HG03457 (cell line): Measurements from ENCODE around the gene STX10.

Experiments used
- ATAC-seq: cut with Tn5 transposase; IDR thresholded peaks from one replicate; pipeline ENCODE4 v1.9.1; 2021; ENCODE audit warnings: moderate number of reproducible peaks; ENCODE audit not compliant: unreplicated experiment

The STX10 gene

GRCh38 chr19:13121551-13122274 lies 28.5 kb downstream of the STX10 start:
- ATAC-seq, result no peak

DNA sequence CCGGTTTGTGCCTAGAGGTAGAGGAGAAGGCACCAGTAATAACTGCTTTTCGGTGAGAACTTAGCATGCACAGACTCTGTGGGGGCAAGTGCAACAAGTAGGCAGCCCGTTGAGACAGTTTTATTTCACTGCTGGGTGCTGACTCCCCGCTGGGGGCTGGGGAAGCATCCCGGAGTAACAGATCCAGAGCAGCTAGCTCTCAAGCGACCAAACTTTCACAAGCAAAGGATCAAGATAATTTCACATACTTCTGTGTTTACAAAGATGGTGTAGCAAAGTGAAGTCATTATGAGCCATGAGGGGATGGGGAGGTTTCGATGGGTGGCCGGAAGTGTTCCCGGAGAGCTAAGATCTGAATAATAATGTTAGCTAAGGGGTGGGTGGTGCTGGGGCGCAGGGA lies 29.4 kb downstream of the STX10 start:
- no peak for ATAC-seq

DNA sequence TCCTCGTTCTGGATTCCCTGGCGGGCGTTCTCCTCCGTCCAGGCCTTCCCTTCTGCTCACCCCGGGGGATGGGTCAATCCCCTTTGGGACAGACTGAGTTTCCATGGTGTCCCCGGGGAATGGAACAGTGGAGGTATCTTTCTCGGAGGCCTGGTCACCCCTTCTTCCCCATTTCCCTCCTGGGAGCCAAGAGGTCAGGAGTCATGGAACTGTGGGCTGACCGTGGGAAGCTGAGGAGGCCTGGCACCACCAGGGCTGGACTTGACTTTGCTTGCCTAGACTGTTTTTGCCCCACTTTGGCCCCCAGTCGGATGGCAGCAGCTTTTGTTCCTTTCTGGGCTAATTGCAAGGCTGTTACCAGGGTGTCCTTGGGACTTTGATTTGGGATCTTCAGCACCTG lies 30.1 kb downstream of the STX10 start:
- ATAC-seq, result no peak

DNA sequence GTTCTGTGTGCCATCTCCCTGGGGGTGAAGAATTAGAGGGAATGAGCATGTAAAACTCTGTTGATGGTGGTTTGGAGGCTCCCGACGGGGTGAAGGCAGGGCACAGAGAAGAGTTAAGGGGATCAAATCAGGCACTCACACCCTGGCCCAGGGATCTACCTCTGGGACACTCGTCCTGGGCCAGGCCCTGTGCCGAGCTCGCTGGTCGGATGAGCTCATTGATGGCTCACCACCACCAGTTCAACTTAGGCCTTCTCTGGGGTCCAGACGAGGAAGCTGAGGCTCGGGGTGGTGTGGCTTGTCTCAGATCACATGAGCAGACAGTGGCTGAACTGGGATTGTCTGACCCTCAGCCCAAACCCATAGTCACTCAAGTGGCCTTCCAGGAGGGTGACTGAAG lies 30.5 kb downstream of the STX10 start:
- ATAC-seq, result no peak

GRCh38 chr19:13118424-13119193 lies 31.6 kb downstream of the STX10 start:
- peak; percentile 2 for ATAC-seq

- ATAC-seq, result peak; percentile 40
Measured at GRCh38 chr19:13117772-13118423, 32.3 kb downstream of the STX10 start, which contains the start of gene NACC1. NACC1 (plus strand) TSS chr19:13118264; CDS start chr19:13135208, 16,944 bp downstream.

- no peak for ATAC-seq
Measured at GRCh38 chr19:13117176-13117771, 32.9 kb downstream of the STX10 start.

DNA sequence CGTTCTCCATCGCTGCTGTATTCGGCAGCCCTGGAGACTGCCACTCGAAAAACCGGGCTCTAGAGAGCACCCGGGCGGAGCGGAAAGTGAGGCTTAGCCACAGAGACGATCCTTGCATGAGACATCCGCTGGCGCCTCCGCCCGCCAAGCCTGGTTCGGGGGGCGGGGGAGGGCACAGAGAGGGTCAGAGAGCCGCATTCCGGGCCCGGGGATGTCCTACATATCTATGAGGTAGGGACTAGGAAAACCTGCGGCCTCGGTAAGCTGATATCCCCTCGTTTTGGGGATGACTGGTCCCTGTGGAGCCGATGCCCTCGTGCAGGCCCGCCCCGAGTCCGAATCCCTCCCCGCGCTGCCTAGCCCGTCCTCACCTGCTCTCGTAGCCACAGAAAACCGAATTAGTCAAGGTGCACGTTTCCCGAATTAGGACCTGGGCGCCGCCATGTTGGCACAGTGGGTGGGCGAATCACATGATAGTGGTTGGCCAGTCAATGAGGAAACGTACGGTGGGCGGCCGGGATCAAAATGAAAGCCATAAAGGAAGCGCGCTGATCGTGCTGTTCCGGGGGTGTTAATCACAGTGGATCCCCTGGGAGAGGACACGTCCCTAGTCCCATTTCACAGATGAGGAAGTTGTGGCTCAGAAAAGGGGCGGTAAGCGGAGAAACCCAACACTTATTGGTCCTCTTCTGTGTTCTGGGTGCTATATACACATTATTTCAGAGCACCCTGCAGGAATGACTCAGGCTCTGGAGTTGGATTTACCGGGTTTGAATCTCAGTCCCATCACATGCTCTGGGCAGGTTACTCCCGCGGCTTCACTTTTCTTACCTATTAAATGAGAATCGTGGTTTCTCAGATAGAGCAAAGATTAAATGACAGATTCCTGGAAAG lies 33.6 kb downstream of the STX10 start, which contains the start of gene TRMT1:
TSS of gene TRMT1 (minus strand) at position 459 of the 894 bp plus-strand sequence. CDS start at position 118, 341 bp downstream.
- ATAC-seq, result peak; percentile 41

GRCh38 chr19:13115936-13116281 lies 34.3 kb downstream of the STX10 start:
- no peak for ATAC-seq

DNA sequence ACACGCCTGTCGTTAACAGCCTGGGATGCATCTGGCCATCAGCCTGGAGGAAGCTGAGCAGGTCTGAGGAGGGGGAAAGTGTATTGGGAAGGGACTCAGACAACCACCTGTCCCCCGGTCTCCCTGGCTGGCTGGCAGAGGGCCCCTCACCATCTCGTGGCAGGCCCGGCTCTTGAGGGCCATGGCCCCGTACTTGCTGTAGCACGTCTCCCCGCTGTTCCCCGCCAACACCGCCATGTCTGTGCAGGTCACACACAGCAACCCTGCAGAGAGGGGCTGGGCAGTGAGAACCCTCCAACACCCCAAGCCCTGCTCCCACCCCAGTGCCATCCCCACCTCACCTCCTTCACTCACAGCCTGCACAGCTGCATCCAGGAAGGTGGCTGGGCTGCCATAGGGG lies 37.6 kb downstream of the STX10 start:
- ATAC-seq, result no peak

- ATAC-seq, result no peak
Measured at GRCh38 chr19:13110099-13110610, 40.0 kb downstream of the STX10 start.

- ATAC-seq, result no peak
Measured at GRCh38 chr19:13109361-13110098, 40.6 kb downstream of the STX10 start.

- ATAC-seq, result no peak
Measured at GRCh38 chr19:13104848-13105711, 45.1 kb downstream of the STX10 start.

GRCh38 chr19:13104360-13104847 lies 45.8 kb downstream of the STX10 start:
- no peak for ATAC-seq

GRCh38 chr19:13103581-13104359 lies 46.4 kb downstream of the STX10 start:
- ATAC-seq, result no peak

- no peak for ATAC-seq
Measured at GRCh38 chr19:13102666-13103580, 47.3 kb downstream of the STX10 start, which contains the start of gene LYL1. LYL1 (minus strand) TSS chr19:13102858; CDS start chr19:13101171, 1,687 bp downstream.

DNA sequence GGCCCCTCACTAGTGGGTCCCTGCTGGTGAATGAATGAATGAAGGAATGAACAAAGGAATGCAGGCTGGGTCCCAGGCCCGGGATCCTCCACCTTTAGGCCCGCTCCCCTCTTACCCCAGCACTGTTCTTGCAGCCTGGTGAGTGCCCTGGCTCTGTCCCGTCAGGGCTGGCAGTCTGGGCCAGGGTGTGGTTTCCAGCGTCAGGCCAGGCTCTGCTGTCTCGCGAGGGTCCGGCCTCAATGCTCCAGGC lies 47.8 kb downstream of the STX10 start:
- ATAC-seq, result no peak
